ENCODE data around the gene CBFA2T3. TPM values are rescaled to one million over a fixed set of nuclear protein-coding genes. Genes with fewer than 3 reads are reported as not detected.
"Not testable (repeated sequence)": the region's sequence is repeated elsewhere in the genome, so short reads cannot be mapped to it uniquely, and the experiment has no call there.

The CBFA2T3 gene
- total RNA-seq, 6 experiments from 2014 or later: 2.5 to 9.8 (median 4.2) TPM

DNA sequence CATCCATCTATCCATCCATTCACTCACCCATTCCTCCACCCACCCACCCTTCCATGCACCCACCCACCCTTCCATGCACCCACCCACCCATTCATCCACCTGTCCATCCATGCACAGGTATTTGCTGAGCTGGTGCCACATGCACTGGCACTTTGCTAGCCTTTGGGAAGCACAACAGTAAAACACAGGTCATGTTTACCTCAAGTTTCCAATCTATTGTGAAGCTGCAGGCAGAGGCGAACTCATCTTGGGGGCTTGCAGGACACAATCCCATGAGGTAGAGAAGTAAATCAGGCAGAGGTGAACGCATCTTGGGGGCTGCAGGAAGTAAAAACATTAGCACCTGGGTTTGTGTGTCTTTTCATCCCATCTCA is 35.6 kb upstream of the CBFA2T3 start:
- intact Hi-C loops (cut with DNase I): loop anchor here in 1 of 2 donors (10.0 kb wide), 1 partner anchor 152 kb away; no protein-coding TSS in a partner anchor

DNA sequence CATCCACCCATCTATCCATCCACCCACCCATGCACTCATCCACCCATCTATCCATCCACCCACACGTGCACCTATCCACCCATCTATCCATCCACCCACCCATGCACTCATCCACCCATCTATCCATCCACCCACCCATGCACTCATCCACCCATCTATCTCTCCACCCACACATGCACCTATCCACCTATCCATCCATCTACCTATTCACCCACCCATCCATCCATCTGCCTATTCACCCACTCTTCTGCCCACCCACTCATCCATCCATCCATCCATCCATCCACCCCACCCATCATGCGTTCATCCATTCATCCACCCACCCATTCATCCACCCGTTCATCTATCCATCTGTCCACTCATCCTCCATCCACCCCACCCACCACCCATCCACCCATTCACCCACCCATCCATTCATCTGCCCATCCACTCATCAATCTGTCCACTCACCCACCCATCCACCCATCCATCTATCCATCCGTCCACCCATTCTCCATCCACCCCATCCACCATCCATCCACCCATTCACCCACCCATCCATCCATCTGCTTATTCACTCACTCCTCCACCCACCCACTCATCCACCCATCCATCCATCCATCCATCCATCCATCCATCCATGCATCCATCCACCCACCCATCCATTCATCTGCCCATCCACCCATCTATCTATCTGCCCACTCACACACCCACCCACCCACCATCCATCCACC is 35.1 kb upstream of the CBFA2T3 start:
- H3K36me3 ChIP-seq: no peaks in the 10 kb centered on the region
- ATAC-seq: no peak
- TF ChIP-seq CTCF (IDR thresholded peaks at IDR 0.05) (no peak), POLR2A (IDR thresholded peaks at IDR 0.05) (no peak)
- no peak overlapping the region for H3K4me3 ChIP-seq
- no peaks in the 10 kb centered on the region for H3K9me3 ChIP-seq
- intact Hi-C loops (cut with DNase I): loop anchor here in 1 of 2 donors (10.0 kb wide), 1 partner anchor 153 kb away; no protein-coding TSS in a partner anchor
- H3K27me3 ChIP-seq: no peaks in the 10 kb centered on the region
- H3K27ac ChIP-seq: no peak overlapping the region
- 61% methylated on average over 4 of the region's 4 CpGs for WGBS (ENCODE audit: insufficient coverage, low coverage, low lambda C conversion rate, missing lambda C conversion rate)
- no peaks in the 10 kb centered on the region for H3K4me1 ChIP-seq
- no peak for DNase-seq

More for the DNA sequence above, 35.6 kb upstream of the CBFA2T3 start:
- Histone ChIP-seq H3K4me1 (no peaks in the 10 kb centered on the region), H3K36me3 (no peaks in the 10 kb centered on the region), H3K9me3 (no peaks in the 10 kb centered on the region), H3K4me3 (no peak overlapping the region), H3K27ac (no peak overlapping the region), H3K27me3 (no peaks in the 10 kb centered on the region)
- DNase-seq (peak in 1 of 3 donors; percentile 21), ATAC-seq (no peak)
- 32% methylated on average over 2 of the region's 2 CpGs for WGBS (ENCODE audit: insufficient coverage, low coverage, low lambda C conversion rate, missing lambda C conversion rate)
- no peak for TF ChIP-seq POLR2A (IDR thresholded peaks at IDR 0.05)
- no peak for TF ChIP-seq CTCF (IDR thresholded peaks at IDR 0.05)

DNA sequence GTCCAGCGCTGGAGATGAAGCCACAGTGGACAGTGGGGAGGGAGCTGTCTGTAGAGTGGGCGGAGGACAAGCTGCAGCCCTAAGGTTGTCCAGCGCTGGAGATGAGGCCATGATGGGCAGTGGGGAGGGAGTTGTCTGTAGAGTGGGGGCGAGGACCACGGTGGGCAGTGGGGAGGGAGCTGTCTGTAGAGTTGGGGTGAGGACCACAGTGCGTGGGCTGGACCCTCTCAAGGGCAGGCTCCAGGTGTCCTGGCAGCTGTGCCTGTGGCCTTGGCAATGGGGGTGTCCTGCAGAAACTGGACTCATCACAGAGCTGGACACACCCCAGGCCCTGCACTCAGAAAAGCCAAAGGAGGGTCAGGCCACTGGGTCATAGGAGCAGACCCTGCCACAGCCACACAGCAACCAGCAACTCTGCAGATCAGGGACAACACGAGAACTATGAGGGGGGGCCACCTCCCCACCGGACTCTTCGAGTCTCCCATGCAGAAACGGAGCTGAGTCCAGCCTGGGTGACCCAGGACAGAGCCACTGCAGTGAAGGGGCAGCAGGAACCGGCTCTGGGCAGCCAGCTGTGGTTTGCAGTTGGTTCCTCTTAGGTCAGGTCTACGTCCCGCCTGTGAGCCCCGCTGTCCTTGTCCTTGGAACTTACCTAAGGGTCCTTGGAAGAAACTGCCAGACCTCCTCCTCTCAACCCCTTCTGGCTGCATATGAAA is 33.4 kb upstream of the CBFA2T3 start:
- TF ChIP-seq POLR2A (IDR thresholded peaks at IDR 0.05) (no peak), CTCF (IDR thresholded peaks at IDR 0.05) (no peak)
- 40% methylated on average over 1 of the region's 14 CpGs for WGBS (ENCODE audit: insufficient coverage, low coverage, low lambda C conversion rate, missing lambda C conversion rate)
- no peak overlapping the region for H3K27ac ChIP-seq
- no peaks in the 10 kb centered on the region for H3K27me3 ChIP-seq
- H3K36me3 ChIP-seq: no peaks in the 10 kb centered on the region
- ATAC-seq (no peak), DNase-seq (peak in 1 of 3 donors; percentile 26)
- intact Hi-C loops (cut with DNase I): loop anchor here in 1 of 2 donors (10.0 kb wide), 1 partner anchor 154 kb away; no protein-coding TSS in a partner anchor
- no peaks in the 10 kb centered on the region for H3K9me3 ChIP-seq
- no peaks in the 10 kb centered on the region for H3K4me1 ChIP-seq
- no peak overlapping the region for H3K4me3 ChIP-seq

DNA sequence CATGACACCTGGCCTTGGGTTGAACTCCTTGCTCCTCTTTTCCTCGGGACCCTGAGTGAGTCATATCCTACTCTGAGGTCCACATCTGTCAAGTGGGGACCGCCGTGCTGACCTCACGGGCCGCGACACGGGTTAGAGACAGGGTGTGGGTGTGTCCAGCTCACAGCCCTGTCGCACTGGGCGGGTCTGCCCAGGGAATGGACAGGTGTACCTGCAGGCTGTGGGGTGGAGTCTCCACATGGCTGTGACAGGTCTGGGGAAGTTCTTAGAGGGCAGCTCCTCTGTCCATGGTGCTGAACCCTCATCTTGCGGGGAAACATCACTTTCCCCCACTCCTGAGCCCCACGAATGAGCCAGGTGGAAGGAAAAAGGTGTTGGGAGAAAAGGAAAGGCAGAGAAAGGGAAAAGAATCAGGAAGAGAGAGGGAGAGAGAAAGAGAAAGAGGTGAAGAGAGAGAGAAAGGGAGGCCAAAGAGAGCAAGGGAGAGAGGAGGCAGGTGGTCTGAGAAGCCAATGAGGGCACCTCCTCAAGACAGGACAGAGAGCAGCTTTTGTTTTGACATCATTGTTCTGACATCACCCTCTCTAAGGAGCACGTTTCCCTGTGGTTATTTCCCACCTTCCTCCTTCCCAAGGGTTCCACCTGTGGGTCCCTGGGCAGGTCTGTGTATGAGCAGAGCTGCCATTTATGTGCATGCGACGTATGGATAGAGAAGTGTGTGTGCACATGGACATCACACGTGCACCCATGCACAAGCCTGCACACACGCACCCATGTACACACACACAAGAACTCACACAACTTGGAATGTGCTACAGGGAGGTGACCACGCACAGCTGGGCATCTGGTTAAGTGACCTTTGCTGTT is 32.6 kb upstream of the CBFA2T3 start:
- DNase-seq (peak in 1 of 3 donors; percentile 52), ATAC-seq (peak in 1 of 4 donors; percentile 33)
- no peaks in the 10 kb centered on the region for H3K4me1 ChIP-seq
- H3K27ac ChIP-seq: no peak overlapping the region
- intact Hi-C loops (cut with DNase I): loop anchor here in 1 of 2 donors (10.0 kb wide), 1 partner anchor 155 kb away; no protein-coding TSS in a partner anchor
- no peaks in the 10 kb centered on the region for H3K27me3 ChIP-seq
- H3K9me3 ChIP-seq: no peaks in the 10 kb centered on the region
- H3K36me3 ChIP-seq: no peaks in the 10 kb centered on the region
- no peak overlapping the region for H3K4me3 ChIP-seq
- WGBS (ENCODE audit: insufficient coverage, low coverage, low lambda C conversion rate, missing lambda C conversion rate): 44% methylated on average over 8 of the region's 17 CpGs
- TF ChIP-seq CTCF (IDR thresholded peaks at IDR 0.05) (no peak), POLR2A (IDR thresholded peaks at IDR 0.05) (no peak)

DNA sequence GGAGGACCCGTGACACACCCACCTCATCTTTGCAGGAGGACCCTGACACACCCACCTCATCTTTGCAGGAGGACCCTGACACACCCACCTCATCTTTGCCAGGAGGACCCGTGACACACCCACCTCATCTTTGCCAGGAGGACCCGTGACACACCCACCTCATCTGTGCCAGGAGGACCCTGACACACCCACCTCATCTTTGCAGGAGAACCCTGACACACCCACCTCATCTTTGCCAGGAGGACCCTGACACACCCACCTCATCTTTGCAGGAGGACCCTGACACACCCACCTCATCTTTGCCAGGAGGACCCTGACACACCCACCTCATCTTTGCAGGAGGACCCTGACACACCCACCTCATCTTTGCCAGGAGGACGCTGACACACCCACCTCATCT is 31.8 kb upstream of the CBFA2T3 start:
- 43% methylated on average over 4 of the region's 4 CpGs for WGBS (ENCODE audit: insufficient coverage, low coverage, low lambda C conversion rate, missing lambda C conversion rate)
- H3K4me3 ChIP-seq; H3K36me3 ChIP-seq; H3K9me3 ChIP-seq; intact Hi-C loops (cut with DNase I); H3K27me3 ChIP-seq; H3K27ac ChIP-seq; ATAC-seq; H3K4me1 ChIP-seq: not testable (repeated sequence)
- DNase-seq: peak in 1 of 3 donors; percentile 5
